ENCODE measurements around the gene ARMCX6.
"Not testable (repeated sequence)": the region's sequence is repeated elsewhere in the genome, so short reads cannot be mapped to it uniquely, and the experiment has no call there.

The ARMCX6 gene
- 6.5 to 18.7 (median 10.1) reads per million in 17 experiments for total RNA-seq

DNA sequence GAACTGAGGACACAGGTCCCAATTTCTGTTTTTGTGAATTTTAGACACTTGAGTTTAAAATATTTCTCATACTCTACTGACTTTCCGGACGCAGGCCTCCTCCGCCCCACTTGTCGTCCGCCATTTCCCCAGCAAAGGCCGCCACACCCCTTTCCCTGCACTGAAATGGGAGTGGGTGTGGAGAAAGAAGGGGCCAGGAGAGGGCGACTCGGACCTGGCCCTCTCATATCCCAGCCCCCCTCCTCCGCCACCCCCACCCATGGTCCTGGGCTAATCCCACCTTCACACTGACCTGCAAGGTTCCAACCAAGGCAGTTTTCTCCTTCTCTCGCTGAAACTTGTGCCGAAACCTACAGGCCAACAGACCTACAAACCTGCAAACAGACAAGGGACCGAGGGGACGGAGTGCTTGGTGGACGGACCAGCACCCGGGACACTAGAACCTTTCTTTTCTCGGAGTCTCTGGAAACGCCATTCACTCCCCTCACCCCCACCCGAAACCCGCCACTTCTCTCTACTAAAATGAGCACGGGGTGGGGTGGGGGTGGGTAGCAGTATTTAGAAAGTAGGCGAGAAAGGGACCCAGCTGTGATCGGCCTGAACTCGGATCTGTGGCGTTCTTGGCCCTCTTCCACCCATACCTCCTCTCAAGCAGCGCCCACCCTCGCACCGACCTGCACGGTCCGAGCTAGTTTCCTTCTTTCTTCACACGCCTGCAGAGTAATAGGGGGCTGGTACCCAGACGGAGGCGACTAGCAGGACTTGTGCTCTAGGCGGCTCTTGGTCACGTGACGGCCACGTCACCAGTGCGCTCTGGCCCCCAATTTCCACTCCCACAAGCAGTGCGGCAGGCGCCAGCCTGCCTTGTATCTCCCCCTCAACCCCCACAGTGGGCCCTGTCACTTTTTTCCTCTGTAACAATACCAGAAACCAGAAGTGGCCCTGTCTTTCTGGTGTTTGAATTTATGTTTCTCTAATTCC lies at the start of gene ARMCX6:
ARMCX6 (minus strand) TSS at position 790 of the 981 bp plus-strand sequence. CDS start 1,380 bp downstream, outside the sequence.
- peak; percentile 72 to 85 (median 83) for DNase-seq

DNA sequence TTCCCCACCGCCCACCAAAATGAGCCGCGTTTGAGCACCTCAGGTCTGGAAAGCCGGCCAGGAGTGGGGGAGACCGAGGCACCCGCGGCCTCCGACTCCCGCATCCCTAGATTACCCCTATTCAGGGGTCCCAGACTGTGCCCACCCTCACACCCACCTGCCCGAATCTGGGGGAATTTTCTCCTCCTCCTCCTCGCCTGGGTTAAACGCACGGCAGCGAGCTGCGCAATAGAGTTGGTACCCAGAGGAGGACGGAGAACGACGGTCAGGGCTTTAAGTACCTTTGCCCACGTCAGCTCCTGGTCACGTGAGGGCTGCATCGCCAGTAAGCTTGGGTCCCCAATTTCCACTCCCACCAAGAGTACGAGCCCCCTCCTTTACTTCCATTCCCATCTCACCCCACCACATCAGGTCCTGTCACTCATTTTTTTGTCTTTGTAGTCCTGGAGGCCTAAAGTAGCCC lies 41.8 kb upstream of the ARMCX6 start, which contains the start of gene ARMCX2:
ARMCX2 (minus strand) TSS at position 250 of the 463 bp plus-strand sequence. CDS start 2,262 bp downstream, outside the sequence.
- no peak for DNase-seq

DNA sequence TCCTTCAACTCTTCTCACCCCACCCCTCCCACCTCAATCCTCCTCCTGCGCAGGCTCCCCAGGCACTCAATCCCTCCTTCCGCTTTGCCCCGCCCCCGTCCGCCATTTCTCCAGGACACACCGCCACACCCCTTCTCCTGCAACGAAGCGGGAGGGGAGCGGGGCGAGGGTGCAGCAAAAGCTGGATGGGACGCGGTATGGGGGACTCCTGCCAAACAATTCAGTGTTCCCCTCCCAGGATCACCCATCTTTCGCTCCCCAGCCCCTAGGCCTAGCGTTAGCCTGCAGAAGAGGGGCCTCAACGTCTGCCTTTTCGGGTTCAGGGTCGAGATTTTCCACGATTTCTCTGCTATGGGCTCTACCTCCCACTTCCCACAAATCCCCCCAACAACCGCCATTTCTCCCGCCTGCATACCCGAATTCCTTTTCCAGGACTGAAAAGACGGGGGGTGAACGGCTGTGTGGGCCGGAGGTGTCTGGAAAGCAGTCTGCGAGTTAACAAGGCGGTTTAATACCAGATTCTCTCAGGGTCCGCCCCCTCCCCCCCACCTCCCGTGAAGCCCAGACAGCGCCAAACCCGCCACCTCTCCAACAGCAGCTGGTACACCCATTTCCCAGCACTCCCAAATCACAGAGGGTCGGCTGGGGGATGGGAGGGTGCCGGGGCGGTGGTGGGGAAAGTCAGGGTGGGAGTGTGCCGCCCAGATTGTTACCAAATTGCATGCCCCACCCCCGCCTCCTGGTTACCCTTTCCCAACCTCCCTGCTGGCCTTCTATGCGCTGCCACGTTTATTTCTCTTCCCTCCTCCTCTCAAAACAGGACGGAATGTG lies 41.1 kb upstream of the ARMCX6 start:
- peak; percentile 21 to 66 (median 46) for DNase-seq

DNA sequence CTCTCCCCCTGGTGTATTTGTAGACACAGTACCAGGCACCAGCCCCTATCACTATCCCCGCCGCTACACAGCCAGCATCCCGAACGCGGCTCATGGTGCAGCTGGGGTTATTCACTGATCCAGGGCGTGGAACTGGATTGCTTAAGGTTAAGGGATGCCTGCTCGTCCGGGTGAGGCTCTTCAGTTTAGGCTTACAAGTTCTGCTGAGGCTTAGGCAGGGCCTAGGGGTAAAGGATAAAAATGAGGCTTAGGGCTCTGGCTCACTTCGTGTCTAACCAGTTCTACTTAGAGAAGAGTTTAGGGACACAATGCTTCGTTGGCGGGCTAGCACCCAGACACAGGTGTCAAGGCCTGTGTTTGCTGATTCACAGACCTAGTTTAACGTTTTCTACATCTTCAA lies 39.7 kb upstream of the ARMCX6 start:
- DNase-seq = no peak

DNA sequence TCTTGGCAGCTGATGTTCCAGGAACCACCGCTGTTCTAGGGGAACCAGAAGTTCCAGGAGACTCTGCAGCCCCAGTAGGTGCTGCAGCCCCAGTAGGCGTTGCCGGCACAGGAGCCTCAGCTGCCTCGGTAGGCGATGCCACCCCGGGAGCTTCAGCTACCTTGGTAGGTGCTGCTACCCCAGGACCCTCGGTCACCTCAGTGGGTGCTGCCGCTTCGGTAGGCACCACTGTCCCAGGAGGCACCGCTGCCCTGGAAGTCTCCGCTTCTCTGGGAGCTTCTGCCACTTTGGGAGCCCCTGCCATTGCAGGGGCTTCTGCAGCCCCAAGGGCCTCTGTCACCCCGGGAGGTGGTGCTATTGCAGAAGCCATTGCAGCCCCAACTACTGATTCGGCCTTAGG lies 39.0 kb upstream of the ARMCX6 start:
- DNase-seq = no peak

DNA sequence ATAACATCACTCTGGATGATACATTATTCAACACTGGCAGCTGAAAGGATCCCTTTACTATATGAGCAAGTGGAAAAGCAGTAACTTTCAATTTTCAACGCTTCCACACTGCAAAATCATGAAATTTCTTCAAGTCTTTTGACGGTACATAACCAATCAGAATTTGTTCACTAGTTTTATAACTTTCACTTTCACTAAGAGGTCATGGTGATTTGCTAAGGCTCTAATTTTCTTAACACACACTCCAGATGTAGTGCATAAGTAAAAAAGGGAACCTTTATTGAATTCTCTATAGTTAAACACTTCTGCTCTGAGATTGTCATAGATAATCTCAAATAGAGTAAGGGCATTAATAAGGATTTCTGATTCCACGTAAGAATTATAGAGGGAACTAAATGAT lies 37.7 kb upstream of the ARMCX6 start:
- DNase-seq = peak in 2 of 4 experiments; percentile 18 to 29

DNA sequence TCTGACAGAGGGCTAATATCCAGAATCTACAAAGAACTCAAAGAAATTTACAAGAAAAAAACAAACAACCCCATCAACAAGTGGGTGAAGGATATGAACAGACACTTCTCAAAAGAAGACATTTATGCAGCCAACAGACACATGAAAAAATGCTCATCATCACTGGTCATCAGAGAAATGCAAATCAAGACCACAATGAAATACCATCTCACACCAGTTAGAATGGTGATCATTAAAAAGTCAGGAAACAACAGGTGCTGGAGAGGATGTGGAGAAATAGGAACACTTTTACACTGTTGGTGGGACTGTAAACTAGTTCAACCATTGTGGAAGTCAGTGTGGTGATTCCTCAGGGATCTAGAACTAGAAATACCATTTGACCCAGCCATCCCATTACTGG lies 29.9 kb upstream of the ARMCX6 start:
- not testable (repeated sequence) for DNase-seq

DNA sequence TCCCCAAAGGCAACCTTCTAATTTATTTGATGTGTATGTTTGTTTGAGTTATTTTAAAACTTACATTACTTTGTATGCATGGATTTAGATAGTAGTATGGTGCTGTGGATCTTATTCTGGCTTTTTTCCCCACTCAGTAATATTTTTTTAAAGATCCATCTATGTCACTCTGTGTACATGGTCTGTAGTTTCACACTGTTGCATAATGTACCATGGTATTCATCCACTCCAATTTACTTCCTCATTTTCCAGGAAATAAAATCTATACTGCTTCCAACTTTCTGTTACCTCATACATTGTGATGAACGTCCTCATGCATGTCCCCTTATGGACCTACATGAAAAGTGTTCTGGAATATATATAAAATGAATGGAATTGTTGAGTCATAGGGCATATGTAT lies 24.3 kb upstream of the ARMCX6 start:
- peak in 3 of 4 experiments; percentile 4 to 65 (median 47) for DNase-seq

DNA sequence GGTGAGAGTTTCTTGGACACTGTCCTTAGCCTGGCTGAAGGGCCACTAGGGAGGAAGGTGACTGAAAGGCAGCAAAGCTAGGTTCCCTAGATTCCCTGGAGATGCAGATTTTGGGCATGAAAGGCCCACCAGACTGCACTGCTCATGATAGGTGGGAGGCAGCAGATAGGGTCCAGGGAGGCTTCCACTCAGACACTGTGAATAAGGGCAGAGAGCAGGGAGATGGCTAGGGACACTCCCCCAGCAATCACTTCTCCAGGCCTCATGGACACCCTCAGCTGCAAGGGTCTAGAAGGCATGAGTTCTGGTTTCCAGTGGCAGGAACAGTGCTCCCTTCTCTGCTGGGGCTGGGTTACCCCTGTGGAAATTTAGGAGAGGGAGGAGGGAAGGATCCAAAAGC lies 21.8 kb upstream of the ARMCX6 start:
- DNase-seq = no peak

DNA sequence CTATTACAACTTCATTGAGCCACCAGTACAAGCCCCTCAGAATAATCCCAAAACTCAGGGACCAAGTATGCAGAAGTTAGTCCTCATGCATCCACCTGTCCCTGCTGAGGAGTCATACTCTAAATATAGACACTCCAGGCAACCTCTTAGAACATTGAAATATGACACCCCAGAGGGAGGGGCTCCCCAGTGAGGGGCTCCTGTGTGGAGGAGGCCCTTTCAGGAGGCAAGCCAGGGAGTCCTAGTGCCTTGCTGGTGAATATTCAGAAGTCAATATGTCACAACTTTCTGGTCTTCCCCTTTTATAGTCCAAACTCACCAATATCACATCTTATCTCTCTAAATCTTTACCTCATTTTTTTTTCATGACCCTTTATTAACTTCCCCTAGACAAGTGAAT lies 1.6 kb upstream of the ARMCX6 start:
- no peak for DNase-seq

DNA sequence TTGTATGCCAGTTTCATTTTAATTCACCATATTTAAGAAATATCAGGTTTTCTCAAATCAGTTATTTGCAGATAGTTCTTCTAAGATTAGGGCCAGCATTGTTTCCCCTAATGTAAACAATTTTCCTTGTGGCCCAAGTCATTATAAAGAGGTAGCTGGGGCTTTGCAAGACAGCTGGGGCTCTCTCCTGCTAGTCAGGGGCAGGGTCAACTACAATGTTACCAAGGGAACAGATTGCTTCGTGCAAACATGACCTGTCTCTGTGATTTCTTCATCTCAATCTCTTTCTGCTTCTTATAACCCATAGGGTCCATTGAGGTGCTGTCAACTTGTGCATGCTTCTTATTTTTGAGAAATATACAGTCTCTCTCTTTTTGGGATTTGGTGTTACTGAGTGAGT lies 12.1 kb downstream of the ARMCX6 start:
- no peak for DNase-seq

DNA sequence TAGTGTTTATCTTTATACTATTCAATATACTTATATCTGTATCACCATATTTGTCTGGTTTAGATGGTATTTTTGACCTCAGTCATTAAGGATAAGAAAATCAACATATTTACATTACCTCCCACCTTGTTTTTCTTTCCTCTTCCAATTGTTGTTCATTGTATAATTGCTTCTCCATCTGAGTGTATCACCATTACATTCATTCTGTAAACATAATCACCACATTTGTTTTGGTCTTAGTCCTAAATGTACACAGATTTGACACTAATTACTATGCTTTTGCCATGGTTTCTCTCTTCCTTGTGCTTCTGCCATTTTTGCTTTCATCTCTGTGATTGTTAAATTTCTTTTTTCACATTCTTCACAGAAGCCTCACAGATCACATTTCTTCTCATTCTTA lies 12.7 kb downstream of the ARMCX6 start:
- DNase-seq = no peak

DNA sequence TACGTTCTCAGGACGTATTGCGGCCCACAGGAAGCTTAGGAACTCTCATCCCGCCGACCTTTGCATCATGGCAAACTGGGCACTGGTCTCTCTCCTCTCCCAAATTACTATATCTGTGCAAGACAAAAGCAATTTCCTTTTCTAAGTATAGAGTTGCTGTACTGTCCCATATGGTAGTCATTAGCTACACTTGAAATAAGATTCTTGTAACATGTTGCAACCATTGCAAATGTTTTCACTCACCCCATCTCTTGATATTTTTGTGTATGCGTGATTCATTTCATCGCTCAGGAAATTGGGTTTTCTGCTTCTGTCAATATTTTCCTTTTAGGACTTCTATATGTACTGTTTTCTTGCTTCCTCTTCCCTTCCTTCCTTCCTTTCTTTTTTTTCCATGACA lies 15.7 kb downstream of the ARMCX6 start:
- DNase-seq = no peak

DNA sequence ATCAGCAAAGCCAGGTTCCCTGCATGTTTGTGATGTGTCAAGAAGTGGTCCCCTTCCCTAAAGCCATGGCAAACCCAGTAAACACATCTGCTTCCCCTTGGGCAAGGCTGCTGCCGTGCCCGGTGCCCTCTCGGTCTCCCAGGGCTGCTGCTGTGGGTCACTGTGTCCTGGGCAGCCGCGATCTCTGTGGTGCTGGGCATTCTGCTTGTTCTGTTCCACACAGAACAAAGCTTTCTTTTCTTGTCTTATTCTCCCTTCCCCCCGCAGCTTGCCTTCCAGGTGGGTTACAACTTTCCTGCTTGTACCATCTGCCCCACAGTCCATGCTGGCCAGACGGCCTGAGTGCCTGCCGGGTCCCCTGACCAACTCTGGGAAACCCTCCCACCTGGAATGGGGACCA lies 18.2 kb downstream of the ARMCX6 start:
- not testable (repeated sequence) for DNase-seq

DNA sequence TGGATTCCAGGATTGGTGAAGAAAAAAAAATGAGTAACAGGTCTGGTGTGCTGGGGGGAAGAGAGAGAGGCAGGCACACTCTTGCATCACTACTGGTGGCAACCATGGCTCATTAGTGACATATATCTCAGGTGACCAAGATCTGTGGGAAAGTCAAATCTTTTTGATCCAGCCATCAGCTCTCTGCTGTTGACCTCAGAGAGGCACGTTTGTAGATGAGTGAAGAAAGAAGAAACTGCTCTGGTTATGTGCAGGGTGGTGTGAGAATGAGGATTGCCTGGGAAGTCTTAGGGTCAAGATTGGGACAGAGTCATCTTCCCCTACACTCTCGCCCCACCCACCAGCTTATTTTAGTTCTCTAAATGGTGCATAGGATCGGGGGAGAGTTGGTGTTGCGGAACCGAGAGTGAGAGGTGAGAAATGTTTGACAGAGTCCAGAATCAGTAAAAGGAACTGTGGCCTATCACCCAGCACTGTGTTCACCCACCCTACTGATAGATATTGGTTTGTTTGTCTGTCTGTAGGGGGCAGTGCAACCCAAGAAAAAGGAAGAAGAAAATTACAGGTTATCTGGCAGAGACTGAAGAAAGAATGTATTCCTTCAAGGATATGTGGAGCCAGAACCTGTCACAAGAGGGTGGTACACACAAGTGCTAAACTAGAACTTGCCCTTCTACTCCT lies 21.9 kb downstream of the ARMCX6 start:
- peak; percentile 58 to 80 (median 74) for DNase-seq
